Measurements from ENCODE around the gene ZNF564. TPM values are rescaled to one million over a fixed set of nuclear protein-coding genes. Genes with fewer than 3 reads are reported as not detected.

Gene ZNF564
- total and polyA plus RNA-seq, 10 of the 15 experiments (the other 5 are each of a cell fraction or from before 2014, with no cell fraction given), result 1.5 to 8.9 (median 5.4) TPM

DNA sequence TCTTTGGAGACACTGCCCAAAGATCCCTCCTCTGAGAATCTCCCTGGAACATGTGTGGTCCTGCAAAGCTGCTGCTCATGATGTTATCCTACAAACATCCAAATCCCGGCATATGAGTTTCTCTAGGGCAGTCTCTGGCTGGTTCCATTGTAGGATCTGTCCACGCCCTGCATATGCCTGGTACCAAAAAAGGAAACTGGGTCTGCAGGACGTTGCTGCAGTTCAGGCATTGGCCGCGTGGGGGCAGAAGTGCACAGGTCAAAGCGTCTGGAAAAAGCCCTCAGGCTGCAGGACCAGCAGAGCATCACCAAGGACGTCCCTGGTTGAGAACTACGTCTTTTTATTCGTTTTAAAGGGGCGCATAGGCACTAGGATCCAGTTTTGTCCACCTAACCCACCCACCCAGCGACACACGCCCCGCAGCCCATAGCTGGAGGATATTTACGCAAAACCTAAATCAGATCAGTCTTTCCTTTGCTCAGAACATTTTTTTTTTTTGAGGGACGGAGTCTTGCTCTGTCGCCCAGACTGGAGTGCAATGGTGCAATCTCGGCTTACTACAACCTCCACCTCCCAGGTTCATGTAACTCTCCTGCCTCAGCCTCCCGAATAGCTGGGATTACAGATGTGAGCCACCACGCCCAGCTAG lies 12.9 kb upstream of the ZNF564 start (continued):
- TF ChIP-seq, protein P1, sequence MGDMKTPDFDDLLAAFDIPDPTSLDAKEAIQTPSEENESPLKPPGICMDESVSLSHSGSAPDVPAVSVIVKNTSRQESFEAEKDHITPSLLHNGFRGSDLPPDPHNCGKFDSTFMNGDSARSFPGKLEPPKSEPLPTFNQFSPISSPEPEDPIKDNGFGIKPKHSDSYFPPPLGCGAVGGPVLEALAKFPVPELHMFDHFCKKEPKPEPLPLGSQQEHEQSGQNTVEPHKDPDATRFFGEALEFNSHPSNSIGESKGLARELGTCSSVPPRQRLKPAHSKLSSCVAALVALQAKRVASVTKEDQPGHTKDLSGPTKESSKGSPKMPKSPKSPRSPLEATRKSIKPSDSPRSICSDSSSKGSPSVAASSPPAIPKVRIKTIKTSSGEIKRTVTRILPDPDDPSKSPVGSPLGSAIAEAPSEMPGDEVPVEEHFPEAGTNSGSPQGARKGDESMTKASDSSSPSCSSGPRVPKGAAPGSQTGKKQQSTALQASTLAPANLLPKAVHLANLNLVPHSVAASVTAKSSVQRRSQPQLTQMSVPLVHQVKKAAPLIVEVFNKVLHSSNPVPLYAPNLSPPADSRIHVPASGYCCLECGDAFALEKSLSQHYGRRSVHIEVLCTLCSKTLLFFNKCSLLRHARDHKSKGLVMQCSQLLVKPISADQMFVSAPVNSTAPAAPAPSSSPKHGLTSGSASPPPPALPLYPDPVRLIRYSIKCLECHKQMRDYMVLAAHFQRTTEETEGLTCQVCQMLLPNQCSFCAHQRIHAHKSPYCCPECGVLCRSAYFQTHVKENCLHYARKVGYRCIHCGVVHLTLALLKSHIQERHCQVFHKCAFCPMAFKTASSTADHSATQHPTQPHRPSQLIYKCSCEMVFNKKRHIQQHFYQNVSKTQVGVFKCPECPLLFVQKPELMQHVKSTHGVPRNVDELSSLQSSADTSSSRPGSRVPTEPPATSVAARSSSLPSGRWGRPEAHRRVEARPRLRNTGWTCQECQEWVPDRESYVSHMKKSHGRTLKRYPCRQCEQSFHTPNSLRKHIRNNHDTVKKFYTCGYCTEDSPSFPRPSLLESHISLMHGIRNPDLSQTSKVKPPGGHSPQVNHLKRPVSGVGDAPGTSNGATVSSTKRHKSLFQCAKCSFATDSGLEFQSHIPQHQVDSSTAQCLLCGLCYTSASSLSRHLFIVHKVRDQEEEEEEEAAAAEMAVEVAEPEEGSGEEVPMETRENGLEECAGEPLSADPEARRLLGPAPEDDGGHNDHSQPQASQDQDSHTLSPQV (IDR thresholded peaks at IDR 0.05), result 0 out of 2 replicates have a peak, but pooled peaks have one; percentile 25
- TF ChIP-seq TCF12 (IDR thresholded peaks at IDR 0.05; ENCODE audit: low read depth, low read length) (no peak), BRCA1 (IDR thresholded peaks at IDR 0.05; ENCODE audit: low read depth, low read length) (no peak), SP1 (IDR thresholded peaks at IDR 0.05; ENCODE audit: low read depth, low read length) (peak; percentile 35), GATAD2B (conservative IDR thresholded peaks at IDR 0.05; ENCODE audit: low read depth) (no peak), CHD4 (IDR thresholded peaks at IDR 0.05) (no peak), ZSCAN29 (IDR thresholded peaks at IDR 0.05) (no peak), RUNX3 (IDR thresholded peaks at IDR 0.05; ENCODE audit: low read length) (no peak), SIN3A (IDR thresholded peaks at IDR 0.05; ENCODE audit: low read depth, low read length) (no peak), CREM (IDR thresholded peaks at IDR 0.05; ENCODE audit: low read depth) (no peak), SREBF1 (IDR thresholded peaks at IDR 0.05; ENCODE audit: low read length) (no peak), SUPT20H (IDR thresholded peaks at IDR 0.05; ENCODE audit: borderline replicate concordance, control insufficient read depth, low read depth, low read length) (no peak), SIX5 (IDR thresholded peaks at IDR 0.05; ENCODE audit: low read depth, low read length, severe bottlenecking) (peak; percentile 6), ZNF24 (IDR thresholded peaks at IDR 0.05) (no peak), YY1 (IDR thresholded peaks at IDR 0.05; ENCODE audit: low read depth, low read length) (peak; percentile 80), RAD21 (IDR thresholded peaks at IDR 0.05; ENCODE audit: insufficient read depth, low read depth, low read length) (peak; percentile 99), ASH2L (IDR thresholded peaks at IDR 0.05; ENCODE audit: borderline replicate concordance, low read depth) (no peak), FOXM1 (IDR thresholded peaks at IDR 0.05; ENCODE audit: low read depth, low read length) (no peak), SRF (IDR thresholded peaks at IDR 0.05; ENCODE audit: low read depth in 2 of 2, low read length in 2 of 2) (peak in 1 of 2 experiments; percentile 76; a peak in 2 of 4 replicates), NR2F1 (conservative IDR thresholded peaks at IDR 0.05) (no peak)
- TF ChIP-seq, protein P2, sequence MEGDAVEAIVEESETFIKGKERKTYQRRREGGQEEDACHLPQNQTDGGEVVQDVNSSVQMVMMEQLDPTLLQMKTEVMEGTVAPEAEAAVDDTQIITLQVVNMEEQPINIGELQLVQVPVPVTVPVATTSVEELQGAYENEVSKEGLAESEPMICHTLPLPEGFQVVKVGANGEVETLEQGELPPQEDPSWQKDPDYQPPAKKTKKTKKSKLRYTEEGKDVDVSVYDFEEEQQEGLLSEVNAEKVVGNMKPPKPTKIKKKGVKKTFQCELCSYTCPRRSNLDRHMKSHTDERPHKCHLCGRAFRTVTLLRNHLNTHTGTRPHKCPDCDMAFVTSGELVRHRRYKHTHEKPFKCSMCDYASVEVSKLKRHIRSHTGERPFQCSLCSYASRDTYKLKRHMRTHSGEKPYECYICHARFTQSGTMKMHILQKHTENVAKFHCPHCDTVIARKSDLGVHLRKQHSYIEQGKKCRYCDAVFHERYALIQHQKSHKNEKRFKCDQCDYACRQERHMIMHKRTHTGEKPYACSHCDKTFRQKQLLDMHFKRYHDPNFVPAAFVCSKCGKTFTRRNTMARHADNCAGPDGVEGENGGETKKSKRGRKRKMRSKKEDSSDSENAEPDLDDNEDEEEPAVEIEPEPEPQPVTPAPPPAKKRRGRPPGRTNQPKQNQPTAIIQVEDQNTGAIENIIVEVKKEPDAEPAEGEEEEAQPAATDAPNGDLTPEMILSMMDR (IDR thresholded peaks at IDR 0.05 in 2 of 3, conservative IDR thresholded peaks at IDR 0.05 in 1 of 3; ENCODE audit: control insufficient read depth in 2 of 3, extremely low read depth in 1 of 3, insufficient read depth in 1 of 3, low read depth in 3 of 3, low read length in 3 of 3), result peak; percentile 98 to 99 (median 99)
- TF ChIP-seq, protein P3, sequence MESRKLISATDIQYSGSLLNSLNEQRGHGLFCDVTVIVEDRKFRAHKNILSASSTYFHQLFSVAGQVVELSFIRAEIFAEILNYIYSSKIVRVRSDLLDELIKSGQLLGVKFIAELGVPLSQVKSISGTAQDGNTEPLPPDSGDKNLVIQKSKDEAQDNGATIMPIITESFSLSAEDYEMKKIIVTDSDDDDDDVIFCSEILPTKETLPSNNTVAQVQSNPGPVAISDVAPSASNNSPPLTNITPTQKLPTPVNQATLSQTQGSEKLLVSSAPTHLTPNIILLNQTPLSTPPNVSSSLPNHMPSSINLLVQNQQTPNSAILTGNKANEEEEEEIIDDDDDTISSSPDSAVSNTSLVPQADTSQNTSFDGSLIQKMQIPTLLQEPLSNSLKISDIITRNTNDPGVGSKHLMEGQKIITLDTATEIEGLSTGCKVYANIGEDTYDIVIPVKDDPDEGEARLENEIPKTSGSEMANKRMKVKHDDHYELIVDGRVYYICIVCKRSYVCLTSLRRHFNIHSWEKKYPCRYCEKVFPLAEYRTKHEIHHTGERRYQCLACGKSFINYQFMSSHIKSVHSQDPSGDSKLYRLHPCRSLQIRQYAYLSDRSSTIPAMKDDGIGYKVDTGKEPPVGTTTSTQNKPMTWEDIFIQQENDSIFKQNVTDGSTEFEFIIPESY (IDR thresholded peaks at IDR 0.05), result no peak
- TF ChIP-seq, protein P4, sequence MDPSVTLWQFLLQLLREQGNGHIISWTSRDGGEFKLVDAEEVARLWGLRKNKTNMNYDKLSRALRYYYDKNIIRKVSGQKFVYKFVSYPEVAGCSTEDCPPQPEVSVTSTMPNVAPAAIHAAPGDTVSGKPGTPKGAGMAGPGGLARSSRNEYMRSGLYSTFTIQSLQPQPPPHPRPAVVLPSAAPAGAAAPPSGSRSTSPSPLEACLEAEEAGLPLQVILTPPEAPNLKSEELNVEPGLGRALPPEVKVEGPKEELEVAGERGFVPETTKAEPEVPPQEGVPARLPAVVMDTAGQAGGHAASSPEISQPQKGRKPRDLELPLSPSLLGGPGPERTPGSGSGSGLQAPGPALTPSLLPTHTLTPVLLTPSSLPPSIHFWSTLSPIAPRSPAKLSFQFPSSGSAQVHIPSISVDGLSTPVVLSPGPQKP (IDR thresholded peaks at IDR 0.05; ENCODE audit: low read depth, low read length), result no peak

Measured in GM12878 (cell line).